HepG2 (cell line): Measurements from ENCODE around the gene VWA7. TPM values are rescaled to one million over a fixed set of nuclear protein-coding genes. Genes with fewer than 3 reads are reported as not detected.

Source experiments
- CHD4 ChIP-seq: fragments of 200-600 bp; sonication (generic); IDR thresholded peaks from 2 replicates; pipeline ENCODE4 v1.7.0; 2017; ENCODE audit warnings: mild to moderate bottlenecking, low read length, borderline replicate concordance
- CREM ChIP-seq, 2 experiments: sonication (generic) in 1 of 2; formaldehyde crosslinking in 1 of 2; IDR thresholded peaks; 2 replicates each; pipeline versions ENCODE4 v1.4.0 to v1.6.1; 2016 to 2020; ENCODE audit warnings: antibody characterized with exemption in 1 of 2, mild to moderate bottlenecking in 1 of 2, missing genetic modification reagents in 1 of 2
- FOXA1 ChIP-seq, 2 experiments: fragments of 450-650 bp in 1 of 2; sonication (generic) in 1 of 2; formaldehyde crosslinking in 1 of 2; IDR thresholded peaks; 2 replicates each; pipeline versions ENCODE4 v1.4.0 to v1.6.1; 2016 to 2020; ENCODE audit warnings: missing genetic modification reagents in 1 of 2
- GABPB1 ChIP-seq: IDR thresholded peaks from 2 replicates; pipeline ENCODE4 v1.6.1; 2016; ENCODE audit warnings: mild to moderate bottlenecking, missing genetic modification reagents, moderate library complexity, missing compliant biosample characterization
- GTF3A ChIP-seq: sonication (generic); formaldehyde crosslinking; conservative IDR thresholded peaks from 2 replicates; pipeline ENCODE4 v1.4.0; 2020; ENCODE audit warnings: mild to moderate bottlenecking, missing genetic modification reagents
- HNRNPUL1 ChIP-seq: fragments of 200-400 bp; formaldehyde crosslinking; IDR thresholded peaks from 2 replicates; pipeline ENCODE4 v1.6.1; 2017; ENCODE audit warnings: low read depth, mild to moderate bottlenecking, low read length, moderate library complexity
- KDM5A ChIP-seq: fragments of 200-600 bp; sonication (generic); IDR thresholded peaks from 2 replicates; pipeline ENCODE4 v1.7.0; 2018; ENCODE audit warnings: antibody characterized with exemption, mild to moderate bottlenecking, low read length, borderline replicate concordance
- KLF16 ChIP-seq, 2 experiments: sonication (generic) in 1 of 2; formaldehyde crosslinking in 1 of 2; IDR thresholded peaks; 2 replicates each; pipeline versions ENCODE4 v1.6.1 to v1.8.0; 2016 to 2023; ENCODE audit warnings: missing genetic modification reagents in 2 of 2, missing compliant biosample characterization in 1 of 2
- KLF9 ChIP-seq: IDR thresholded peaks from 2 replicates; pipeline ENCODE4 v1.6.1; 2016; ENCODE audit warnings: low read depth
- MBD4 ChIP-seq: IDR thresholded peaks from 2 replicates; pipeline ENCODE4 v1.6.1; 2012; ENCODE audit warnings: low read length, inconsistent platforms, borderline replicate concordance
- NFE2 ChIP-seq: sonication (generic); formaldehyde crosslinking; IDR thresholded peaks from 2 replicates; pipeline ENCODE4 v1.4.0; 2020; ENCODE audit warnings: missing genetic modification reagents
- RAD51 ChIP-seq: fragments of 450-650 bp; IDR thresholded peaks from 2 replicates; pipeline ENCODE4 v1.6.1; 2016; ENCODE audit warnings: borderline replicate concordance
- SRSF9 ChIP-seq: fragments of 200-400 bp; formaldehyde crosslinking; IDR thresholded peaks from 2 replicates; pipeline ENCODE4 v1.6.1; 2018; ENCODE audit warnings: borderline replicate concordance, mild to moderate bottlenecking, low read depth, low read length; ENCODE audit not compliant: insufficient read depth, poor library complexity, severe bottlenecking
- YY1 ChIP-seq: IDR thresholded peaks from 2 replicates; pipeline ENCODE4 v1.6.1; 2011; ENCODE audit warnings: low read length, low read depth, moderate library complexity, mild to moderate bottlenecking; ENCODE audit not compliant: insufficient read depth, insufficient replicate concordance
- ZNF10 ChIP-seq: sonication (generic); formaldehyde crosslinking; IDR thresholded peaks from 2 replicates; pipeline ENCODE4 v1.4.0; 2020; ENCODE audit warnings: mild to moderate bottlenecking, low read depth, missing genetic modification reagents, borderline replicate concordance
- ZNF292 ChIP-seq: sonication (generic); formaldehyde crosslinking; IDR thresholded peaks from 2 replicates; pipeline ENCODE4 v1.8.1; 2022; ENCODE audit warnings: mild to moderate bottlenecking, low read depth, missing genetic modification reagents, borderline replicate concordance
- ZNF547 ChIP-seq: sonication (generic); formaldehyde crosslinking; IDR thresholded peaks from 2 replicates; pipeline ENCODE4 v1.5.1; 2020; ENCODE audit warnings: mild to moderate bottlenecking, missing genetic modification reagents
- ZNF607 ChIP-seq: sonication (generic); formaldehyde crosslinking; IDR thresholded peaks from 2 replicates; pipeline ENCODE4 v1.5.1; 2020; ENCODE audit warnings: missing genetic modification reagents, mild to moderate bottlenecking, borderline replicate concordance
- ZNF672 ChIP-seq: sonication (generic); formaldehyde crosslinking; IDR thresholded peaks from 2 replicates; pipeline ENCODE4 v1.8.1; 2022; ENCODE audit warnings: missing genetic modification reagents
- polyA plus RNA-seq, 8 experiments: library from polyadenylated mRNA; depleted of rRNA in 3 of 8; stranded (reverse) in 7 of 8; unstranded in 1 of 8; fragments of >200 nt; fragmentation: Illumina TruSeq in 4 of 8; extraction: Trizol in 4 of 8; gene quantifications; 2 replicates each; pipeline versions ENCODE4 v1.2.1 to v1.2.3, GENCODE V29; 2011 to 2016; ENCODE audit warnings: low read depth in 4 of 8, missing spikeins in 1 of 8, mixed read lengths in 1 of 8; ENCODE audit not compliant: insufficient read depth in 1 of 8
- total RNA-seq, 5 experiments: library from RNA; depleted of rRNA; stranded (reverse); fragments of >200 nt; fragmentation: Illumina TruSeq; extraction: Trizol; gene quantifications; 2 replicates each; pipeline ENCODE4 v1.2.3, GENCODE V29; 2016; ENCODE audit warnings: low read depth in 1 of 5
- TF ChIP-seq, protein P1 (sequence below): sonication (generic); formaldehyde crosslinking; IDR thresholded peaks from 2 replicates; pipeline ENCODE4 v1.4.0; 2020; ENCODE audit warnings: low read depth, mild to moderate bottlenecking, missing genetic modification reagents
- TF ChIP-seq, protein P2 (sequence below): sonication (generic); formaldehyde crosslinking; IDR thresholded peaks from 2 replicates; pipeline ENCODE4 v1.8.1; 2023; ENCODE audit warnings: mild to moderate bottlenecking, moderate library complexity, missing genetic modification reagents
- TF ChIP-seq, protein P3 (sequence below): sonication (generic); formaldehyde crosslinking; IDR thresholded peaks from 2 replicates; pipeline ENCODE4 v1.8.1; 2023; ENCODE audit warnings: mild to moderate bottlenecking, missing genetic modification reagents
- TF ChIP-seq, protein P4 (sequence below): sonication (generic); formaldehyde crosslinking; IDR thresholded peaks from 2 replicates; pipeline ENCODE4 v1.5.0; 2020; ENCODE audit warnings: mild to moderate bottlenecking, missing genetic modification reagents
- TF ChIP-seq, protein P5 (sequence below): sonication (generic); formaldehyde crosslinking; IDR thresholded peaks from 2 replicates; pipeline ENCODE4 v1.9.0; 2021; ENCODE audit warnings: missing genetic modification reagents, borderline replicate concordance

Gene VWA7
- total and polyA plus RNA-seq, 2 of the 13 experiments (the other 11 are each of a cell fraction or from before 2014, with no cell fraction given), result 0.86 to 3.3 TPM

DNA sequence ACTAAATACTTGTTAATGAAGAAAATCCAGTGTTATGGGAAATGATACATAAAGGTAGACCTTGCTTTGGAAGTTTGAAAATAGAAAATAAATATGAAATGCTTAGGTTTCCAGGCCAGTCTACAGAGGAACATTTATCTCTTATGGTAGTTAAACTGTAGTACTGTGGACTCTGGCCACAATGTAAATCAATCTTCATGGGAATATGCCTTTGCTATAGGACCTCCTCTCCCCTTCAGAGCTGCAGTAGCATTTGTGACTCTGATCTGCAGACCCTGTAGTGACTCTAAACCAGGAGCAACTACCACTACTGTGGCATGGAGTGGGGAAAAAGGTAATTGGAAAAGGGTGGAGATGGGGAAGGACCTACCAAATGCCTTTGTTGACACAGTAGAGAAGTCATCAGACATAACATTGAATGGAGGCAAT, 42.8 kb upstream of the VWA7 start (continued):
- TF ChIP-seq, protein P1, sequence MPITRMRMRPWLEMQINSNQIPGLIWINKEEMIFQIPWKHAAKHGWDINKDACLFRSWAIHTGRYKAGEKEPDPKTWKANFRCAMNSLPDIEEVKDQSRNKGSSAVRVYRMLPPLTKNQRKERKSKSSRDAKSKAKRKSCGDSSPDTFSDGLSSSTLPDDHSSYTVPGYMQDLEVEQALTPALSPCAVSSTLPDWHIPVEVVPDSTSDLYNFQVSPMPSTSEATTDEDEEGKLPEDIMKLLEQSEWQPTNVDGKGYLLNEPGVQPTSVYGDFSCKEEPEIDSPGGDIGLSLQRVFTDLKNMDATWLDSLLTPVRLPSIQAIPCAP, result no peak
- TF ChIP-seq CREM (IDR thresholded peaks at IDR 0.05) (no peak), CREM (CRISPR knock-in tag; IDR thresholded peaks at IDR 0.05) (no peak), MBD4 (0 out of 2 replicates have a peak, but pooled peaks have one; percentile 45), KLF16 (CRISPR knock-in tag; IDR thresholded peaks at IDR 0.05) (0 out of 4 replicates have a peak, but pooled peaks of 1 of the 2 experiments have one; percentile 6), CHD4 (0 out of 2 replicates have a peak, but pooled peaks have one; percentile 21), FOXA1 (IDR thresholded peaks at IDR 0.05) (no peak), FOXA1 (CRISPR knock-in tag; IDR thresholded peaks at IDR 0.05) (peak; percentile 60), GABPB1 (CRISPR knock-in tag) (no peak), KDM5A (peak; percentile 29; the same call in 1 of the 2 replicates), RAD51 (no peak), ZNF607 (CRISPR knock-in tag) (no peak), ZNF672 (CRISPR knock-in tag) (no peak), SRSF9 (no peak), YY1 (no peak), ZNF292 (no peak), ZNF547 (no peak), KLF9 (CRISPR knock-in tag) (no peak), NFE2 (no peak), GTF3A (CRISPR knock-in tag) (no peak), HNRNPUL1 (no peak), ZNF10 (no peak)
- TF ChIP-seq, protein P2, sequence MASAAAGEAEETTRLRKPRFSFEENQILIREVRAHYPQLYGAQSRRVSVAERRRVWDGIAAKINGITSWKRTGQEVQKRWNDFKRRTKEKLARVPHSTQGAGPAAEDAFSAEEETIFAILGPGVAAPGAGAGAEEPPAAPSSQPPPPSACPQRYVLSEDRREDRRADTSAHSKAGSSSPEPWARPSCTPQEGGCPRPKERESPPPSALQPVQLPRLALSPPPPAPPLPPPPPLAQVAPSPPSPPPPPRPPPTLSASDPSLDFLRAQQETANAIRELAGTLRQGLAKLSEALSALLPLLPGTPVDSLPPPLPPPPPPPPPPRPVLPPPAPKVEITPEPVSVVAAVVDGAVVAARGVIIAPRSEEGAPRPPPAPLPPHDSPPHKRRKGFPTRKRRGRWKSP (CRISPR knock-in tag), result no peak
- TF ChIP-seq, protein P3, sequence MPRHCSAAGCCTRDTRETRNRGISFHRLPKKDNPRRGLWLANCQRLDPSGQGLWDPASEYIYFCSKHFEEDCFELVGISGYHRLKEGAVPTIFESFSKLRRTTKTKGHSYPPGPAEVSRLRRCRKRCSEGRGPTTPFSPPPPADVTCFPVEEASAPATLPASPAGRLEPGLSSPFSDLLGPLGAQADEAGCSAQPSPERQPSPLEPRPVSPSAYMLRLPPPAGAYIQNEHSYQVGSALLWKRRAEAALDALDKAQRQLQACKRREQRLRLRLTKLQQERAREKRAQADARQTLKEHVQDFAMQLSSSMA (CRISPR knock-in tag), result no peak
- TF ChIP-seq, protein P4, sequence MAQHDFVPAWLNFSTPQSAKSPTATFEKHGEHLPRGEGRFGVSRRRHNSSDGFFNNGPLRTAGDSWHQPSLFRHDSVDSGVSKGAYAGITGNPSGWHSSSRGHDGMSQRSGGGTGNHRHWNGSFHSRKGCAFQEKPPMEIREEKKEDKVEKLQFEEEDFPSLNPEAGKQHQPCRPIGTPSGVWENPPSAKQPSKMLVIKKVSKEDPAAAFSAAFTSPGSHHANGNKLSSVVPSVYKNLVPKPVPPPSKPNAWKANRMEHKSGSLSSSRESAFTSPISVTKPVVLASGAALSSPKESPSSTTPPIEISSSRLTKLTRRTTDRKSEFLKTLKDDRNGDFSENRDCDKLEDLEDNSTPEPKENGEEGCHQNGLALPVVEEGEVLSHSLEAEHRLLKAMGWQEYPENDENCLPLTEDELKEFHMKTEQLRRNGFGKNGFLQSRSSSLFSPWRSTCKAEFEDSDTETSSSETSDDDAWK (CRISPR knock-in tag), result no peak
- TF ChIP-seq, protein P5, sequence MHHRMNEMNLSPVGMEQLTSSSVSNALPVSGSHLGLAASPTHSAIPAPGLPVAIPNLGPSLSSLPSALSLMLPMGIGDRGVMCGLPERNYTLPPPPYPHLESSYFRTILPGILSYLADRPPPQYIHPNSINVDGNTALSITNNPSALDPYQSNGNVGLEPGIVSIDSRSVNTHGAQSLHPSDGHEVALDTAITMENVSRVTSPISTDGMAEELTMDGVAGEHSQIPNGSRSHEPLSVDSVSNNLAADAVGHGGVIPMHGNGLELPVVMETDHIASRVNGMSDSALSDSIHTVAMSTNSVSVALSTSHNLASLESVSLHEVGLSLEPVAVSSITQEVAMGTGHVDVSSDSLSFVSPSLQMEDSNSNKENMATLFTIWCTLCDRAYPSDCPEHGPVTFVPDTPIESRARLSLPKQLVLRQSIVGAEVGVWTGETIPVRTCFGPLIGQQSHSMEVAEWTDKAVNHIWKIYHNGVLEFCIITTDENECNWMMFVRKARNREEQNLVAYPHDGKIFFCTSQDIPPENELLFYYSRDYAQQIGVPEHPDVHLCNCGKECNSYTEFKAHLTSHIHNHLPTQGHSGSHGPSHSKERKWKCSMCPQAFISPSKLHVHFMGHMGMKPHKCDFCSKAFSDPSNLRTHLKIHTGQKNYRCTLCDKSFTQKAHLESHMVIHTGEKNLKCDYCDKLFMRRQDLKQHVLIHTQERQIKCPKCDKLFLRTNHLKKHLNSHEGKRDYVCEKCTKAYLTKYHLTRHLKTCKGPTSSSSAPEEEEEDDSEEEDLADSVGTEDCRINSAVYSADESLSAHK (CRISPR knock-in tag), result no peak
